ENCODE data around the gene GHITM.
"Not testable (repeated sequence)": the region's sequence is repeated elsewhere in the genome, so short reads cannot be mapped to it uniquely, and the experiment has no call there.

GHITM gene

GRCh38 chr10:84139126-84140035 lies at the start of gene GHITM:
Gene GHITM, plus strand, starts transcription at chr10:84139509. Its CDS starts 1,992 bp downstream, at chr10:84141501.
- peak; percentile 95 for DNase-seq

DNA sequence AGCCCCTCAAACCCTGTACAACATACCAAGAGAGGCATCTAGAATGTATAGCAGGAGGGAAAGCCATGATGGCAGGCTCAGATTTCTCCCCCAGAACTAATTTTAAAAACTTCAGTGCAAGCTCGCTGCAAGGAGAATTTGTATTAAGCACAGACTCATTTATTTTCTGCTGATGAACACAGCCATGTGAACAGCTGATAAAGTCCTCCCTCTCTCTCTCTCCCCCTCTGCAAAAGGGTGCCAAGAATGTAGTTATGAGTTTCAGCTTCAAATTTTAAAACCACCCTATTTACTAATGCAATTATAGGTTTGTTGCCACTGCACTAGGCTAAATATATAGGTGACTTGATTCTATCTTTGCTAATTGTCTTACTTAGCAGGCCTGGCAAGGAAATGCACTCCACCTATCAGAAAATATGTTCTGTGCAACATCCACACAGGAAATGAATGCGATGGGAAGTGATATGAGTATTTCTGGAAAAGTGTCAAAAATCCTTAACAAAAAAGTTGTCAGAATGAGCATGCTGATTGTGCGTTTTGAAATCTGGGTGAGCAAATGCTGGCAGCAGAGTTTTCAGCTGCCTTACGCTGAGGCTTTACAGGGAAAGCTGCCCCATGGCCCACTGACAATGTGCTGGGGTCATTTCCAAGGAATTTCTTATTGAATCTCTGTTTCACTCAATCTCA lies 43.4 kb upstream of the GHITM start:
- DNase-seq, result peak; percentile 12

- DNase-seq, result no peak
These were observed 41.4 kb upstream of the GHITM start for GRCh38 chr10:84097787-84098353.

- DNase-seq, result no peak
These were observed 40.6 kb upstream of the GHITM start for GRCh38 chr10:84098667-84099066.

- DNase-seq, result no peak
These were observed 38.3 kb upstream of the GHITM start for GRCh38 chr10:84101042-84101441.

GRCh38 chr10:84108797-84109196 lies 30.5 kb upstream of the GHITM start:
- no peak for DNase-seq

- DNase-seq, result not testable (repeated sequence)
These were observed 29.5 kb upstream of the GHITM start for GRCh38 chr10:84109772-84110171.

- not testable (repeated sequence) for DNase-seq
These were observed 25.8 kb upstream of the GHITM start for GRCh38 chr10:84113468-84113867.

DNA sequence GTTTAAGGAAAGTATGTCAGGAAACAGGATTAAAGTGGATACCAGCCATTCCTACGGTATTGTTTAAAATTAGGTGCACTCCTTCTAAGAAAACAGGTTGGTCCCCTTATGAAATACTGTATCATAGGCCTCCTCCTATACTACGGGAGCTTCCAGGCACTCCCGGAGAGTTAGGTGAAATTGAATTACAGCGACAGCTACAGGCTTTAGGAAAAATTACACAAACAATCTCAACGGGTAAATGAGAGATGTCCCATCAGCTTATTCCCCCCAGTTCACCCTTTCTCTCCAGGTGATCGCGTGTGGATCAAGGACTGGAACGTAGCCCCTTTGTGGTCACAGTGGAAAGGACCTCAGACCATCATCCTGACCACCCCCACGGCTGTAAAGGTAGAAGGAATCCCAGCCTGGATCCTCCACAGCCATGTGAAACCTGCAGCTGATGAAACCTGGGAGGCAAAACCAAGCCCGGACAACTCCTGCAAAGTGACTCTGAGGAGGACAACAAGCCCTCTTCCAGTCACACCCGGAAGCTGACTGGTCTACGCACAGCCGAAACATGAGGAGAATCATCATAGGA lies 25.1 kb upstream of the GHITM start:
- no peak for DNase-seq

DNA sequence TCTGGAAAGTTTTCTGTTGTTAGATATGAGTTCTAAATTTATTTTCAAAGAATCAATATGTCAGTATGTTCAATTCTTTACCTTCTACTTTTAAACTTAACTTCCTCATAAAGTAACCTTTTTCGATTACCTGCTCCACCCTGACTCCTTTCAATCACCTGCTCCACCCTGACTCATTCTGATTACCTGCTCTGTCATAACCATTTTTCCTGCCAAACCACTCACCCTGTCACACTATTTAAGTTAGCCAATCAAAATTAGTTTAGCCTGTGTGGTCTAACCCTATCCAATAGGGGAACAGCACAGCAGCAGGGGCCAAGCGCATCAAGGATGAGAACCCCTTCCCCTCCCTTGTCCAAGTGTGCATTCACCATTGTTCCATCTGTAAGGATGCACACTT lies 22.1 kb upstream of the GHITM start:
- DNase-seq, result not testable (repeated sequence)

DNA sequence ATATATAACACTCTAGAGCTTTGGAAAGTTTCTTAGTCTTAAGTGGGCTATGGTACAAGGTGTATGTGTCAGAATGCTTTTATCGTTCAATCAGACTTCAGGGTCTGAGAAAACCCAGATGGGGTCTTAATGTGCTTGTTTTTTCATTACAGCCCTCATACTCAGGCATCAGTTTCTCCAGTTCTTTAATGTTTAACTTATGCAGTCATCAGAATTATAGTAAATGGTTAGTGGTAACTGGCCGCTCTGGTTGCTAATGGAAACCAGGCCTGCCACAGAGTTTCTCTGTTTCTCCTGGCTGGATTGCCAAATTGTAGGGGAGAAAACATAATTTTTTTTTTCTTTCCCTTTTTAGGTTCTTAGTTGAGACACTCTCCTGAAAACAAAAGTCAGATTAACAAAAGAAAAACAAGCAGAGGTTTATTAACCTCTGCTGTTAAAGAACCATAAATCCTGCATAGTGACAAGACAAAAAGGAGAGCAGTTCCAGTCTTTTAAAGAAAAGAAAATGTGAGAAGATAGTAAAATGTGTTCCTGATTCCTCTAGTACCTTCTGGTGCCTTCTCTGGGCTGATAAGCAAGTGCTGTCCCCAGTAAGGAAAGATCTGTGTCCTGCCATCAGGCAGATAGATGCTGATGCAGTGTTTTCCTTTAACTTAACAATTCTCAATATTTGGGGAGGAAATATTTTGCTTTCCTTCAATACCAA lies 21.5 kb upstream of the GHITM start:
- DNase-seq, result no peak

GRCh38 chr10:84118395-84119006 lies 20.8 kb upstream of the GHITM start:
- peak; percentile 5 for DNase-seq

DNA sequence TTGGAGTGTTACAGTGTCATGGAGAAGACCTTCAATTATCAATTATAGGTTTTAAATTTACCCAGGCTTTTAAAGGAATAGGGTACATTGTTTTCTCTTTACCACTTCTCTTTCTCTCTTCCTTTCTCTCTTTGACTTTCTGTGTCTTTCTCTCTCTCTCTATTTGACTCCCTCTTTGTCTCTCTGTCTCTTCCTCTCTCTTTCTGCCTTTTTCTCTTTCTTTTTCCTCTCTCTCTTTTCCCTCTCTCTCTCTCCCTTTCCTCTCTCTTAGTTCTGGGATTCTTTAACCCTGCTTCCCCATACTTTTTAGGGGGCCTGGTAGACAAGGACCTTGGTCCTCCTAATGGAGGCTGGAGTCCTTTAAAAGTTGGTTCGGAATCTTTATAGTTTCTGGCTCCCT lies 15.9 kb upstream of the GHITM start:
- DNase-seq, result no peak

DNA sequence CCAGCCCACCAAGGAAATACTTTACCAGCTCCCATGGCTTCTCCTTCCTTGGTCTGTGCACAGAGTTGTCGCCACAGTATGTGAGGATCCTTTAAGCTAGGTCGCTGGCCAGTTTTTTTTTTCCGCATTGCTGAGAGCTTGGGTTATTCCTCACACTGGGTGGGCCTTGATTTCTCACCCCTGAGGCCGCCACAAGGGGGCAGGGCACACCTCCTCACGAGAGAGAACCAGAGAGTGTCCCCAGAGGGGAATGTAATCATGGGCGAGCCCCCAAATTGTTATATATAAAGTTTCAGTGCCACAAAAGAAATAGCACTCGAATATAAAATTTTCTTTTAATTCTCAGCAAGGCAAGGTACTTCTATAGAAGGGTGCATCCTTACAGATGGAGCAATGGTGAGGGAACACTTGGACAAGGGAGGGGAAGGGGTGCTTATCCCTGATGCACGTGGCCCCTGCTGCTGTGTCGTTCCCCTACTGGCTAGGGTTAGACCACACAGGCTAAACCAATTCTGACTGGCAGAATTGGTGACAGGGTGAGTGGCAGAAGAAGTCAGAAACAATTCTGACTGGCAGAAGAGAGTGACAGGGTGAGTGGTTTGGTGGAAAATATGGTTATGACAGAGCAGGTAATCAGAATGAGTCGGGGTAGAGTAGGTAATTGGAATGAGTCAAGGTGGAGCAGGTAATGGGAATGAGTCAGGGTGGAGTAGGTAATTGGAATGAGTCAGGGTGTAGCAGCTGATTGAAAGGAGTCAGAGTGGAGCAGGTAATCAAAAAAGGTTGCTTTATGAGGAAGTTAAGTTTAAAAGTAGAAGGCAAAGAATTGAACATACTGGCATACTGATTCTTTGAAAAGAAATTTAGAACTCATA lies 13.2 kb upstream of the GHITM start:
- not testable (repeated sequence) for DNase-seq

DNA sequence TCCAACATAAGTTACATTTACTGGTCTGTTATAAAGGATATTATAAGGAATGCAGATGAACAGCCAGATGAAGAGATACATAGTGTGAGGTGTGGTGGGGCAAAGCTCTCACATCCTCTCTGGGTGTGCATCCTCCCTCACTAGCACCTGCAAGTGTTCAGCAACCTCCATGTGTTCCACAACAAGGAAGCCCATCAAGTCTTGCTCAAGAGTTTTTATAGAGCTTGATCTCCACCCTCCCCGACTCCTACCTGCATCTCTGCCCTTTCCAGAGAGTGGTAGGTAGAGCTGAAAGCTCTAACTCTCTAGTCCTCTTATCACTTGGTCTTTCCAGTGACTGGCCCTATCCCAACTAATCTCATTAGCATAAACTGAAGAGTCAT lies 12.5 kb upstream of the GHITM start:
- DNase-seq, result no peak

DNA sequence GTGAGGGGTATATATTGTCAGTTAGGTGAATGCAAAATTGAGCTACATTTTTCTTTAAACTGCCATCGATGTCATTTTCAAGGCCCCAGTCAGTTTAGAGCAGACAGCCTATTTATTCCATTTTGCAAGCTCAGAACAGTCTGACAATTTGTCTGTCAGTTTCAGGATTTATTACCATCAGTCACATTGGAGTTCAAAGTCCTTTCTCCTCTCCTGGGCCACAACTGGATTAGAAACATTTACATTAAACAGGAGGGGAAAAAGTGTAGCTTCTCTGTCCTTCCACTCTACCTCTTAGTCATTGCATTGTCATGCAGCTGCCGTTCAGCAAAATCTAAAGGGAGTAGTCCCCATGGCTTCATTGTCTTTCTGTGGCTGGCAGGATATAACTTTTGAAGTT lies 3.5 kb upstream of the GHITM start:
- no peak for DNase-seq

GRCh38 chr10:84137811-84138210 lies 1.5 kb upstream of the GHITM start:
- DNase-seq, result no peak

DNA sequence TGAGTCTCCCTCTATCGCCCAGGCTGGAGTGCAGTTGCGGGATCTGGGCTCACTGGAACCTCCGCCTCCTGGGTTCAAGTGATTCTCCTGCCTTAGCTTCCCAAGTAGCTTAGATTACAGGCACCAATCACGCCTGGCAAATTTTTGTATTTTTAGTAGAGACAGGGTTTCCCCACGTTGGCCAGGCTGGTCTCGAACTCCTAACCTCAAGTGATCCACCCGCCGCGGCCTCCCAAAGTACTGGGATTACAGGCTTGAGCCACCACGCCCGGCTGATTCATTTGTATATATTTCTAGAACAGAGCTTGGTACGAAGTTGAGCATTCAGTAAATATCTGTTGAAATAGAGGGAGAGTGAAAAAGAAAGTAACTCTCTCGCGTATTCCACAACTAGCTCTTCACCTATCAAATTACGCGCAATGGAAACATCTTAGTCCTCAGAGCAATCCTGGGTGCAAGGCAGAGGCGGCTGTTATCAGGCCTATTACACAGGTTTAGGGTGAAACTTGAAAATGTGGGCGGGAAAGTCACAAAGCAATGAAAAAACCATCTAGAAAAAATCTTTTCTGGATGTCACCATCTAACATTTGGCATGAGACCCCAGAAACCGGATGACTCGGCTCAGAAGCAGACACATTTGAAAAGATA lies 707 bp upstream of the GHITM start:
- DNase-seq, result peak; percentile 3

DNA sequence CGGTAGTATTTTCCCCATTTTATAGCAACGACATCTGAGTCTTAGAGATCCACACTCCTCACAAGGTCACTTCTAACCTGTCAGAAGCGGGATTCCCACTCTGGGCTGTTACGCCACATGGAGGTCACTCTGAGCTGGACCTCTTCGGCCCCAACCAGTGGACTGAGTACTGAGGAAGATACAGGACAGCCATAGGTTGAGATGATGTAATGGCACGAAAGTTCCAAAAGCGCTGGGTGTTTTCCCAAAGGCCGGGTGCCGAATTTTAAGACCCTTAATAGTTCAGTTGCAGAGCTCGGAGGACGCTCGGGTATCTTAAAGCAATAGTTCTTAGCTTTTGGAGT lies 699 bp downstream of the GHITM start:
- DNase-seq, result no peak

DNA sequence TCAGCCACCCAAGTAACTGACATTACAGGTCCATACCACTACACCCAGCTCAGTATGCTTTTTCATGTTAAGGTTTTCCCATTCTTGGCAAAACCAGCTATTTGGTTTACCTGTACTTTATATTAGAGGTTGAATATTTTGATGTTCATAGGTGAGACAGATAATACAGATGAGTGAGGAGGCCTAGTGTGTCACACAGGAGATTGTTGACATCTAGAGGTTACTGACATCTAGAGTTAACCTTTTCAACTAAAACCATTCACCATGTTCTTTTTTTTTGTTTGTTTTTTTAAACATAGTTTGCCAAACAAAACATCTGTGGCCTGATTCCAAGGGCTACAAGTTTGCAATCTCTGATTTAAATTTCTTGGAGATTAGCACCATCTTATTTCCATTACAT lies 8.0 kb downstream of the GHITM start:
- DNase-seq, result no peak
